ENCODE data around the gene CHCT1. TPM values are rescaled to one million over a fixed set of nuclear protein-coding genes. Genes with fewer than 3 reads are reported as not detected.

Gene CHCT1
- total RNA-seq, 2 experiments from 2014 or later: not detected

DNA sequence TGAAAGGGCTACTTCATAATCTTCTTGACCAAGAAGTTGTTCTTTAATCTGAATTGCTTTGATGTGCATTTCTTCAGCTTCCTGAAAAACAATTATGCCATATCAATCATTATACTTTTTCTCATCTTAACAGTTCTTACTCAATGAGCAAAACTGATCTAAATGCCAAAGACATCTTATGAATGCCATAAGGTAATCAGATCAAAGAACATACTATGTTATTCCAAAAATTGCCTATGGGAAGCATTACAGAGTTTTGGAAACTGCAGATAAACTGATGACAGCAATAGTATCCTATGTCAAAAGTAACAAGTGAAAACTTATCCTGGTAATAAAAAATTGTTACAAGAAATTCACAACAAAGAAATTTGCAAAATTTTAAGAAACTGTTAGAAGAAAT lies 29.7 kb downstream of the CHCT1 start:
- ChIA-PET POLR2A (no interaction called here), CTCF (interaction anchor here (0.6 kb wide), 1 partner anchor 186 kb away, joined by 3 read pairs; no protein-coding TSS in a partner anchor)
- H3K27ac Mint-ChIP-seq: no peak overlapping the region
- no peak overlapping the region for H3K4me3 Mint-ChIP-seq
- no peaks in the 10 kb centered on the region for H3K4me1 Mint-ChIP-seq (ENCODE audit: low read depth)
- intact Hi-C loops (cut with micrococcal nuclease): no loop called here
- H3K36me3 Mint-ChIP-seq: peaks cover 15% of the 10 kb centered on the region
- no peaks in the 10 kb centered on the region for H3K9me3 Mint-ChIP-seq
- DNase-seq: no peak
- H3K27me3 Mint-ChIP-seq: no peaks in the 10 kb centered on the region

GRCh38 chr17:60455378-60455777 lies 33.1 kb downstream of the CHCT1 start:
- intact Hi-C loops (cut with micrococcal nuclease): no loop called here
- Mint-ChIP-seq H3K9me3 (no peaks in the 10 kb centered on the region), H3K27ac (no peak overlapping the region), H3K36me3 (peaks cover 20% of the 10 kb centered on the region), H3K27me3 (no peaks in the 10 kb centered on the region), H3K4me1 (ENCODE audit: low read depth) (no peaks in the 10 kb centered on the region), H3K4me3 (no peak overlapping the region)
- no peak for DNase-seq
- CTCF ChIA-PET: interaction anchor here (1.4 kb wide), 1 partner anchor 265 kb away, joined by 4 read pairs; no protein-coding TSS in a partner anchor
- POLR2A ChIA-PET: no interaction called here

DNA sequence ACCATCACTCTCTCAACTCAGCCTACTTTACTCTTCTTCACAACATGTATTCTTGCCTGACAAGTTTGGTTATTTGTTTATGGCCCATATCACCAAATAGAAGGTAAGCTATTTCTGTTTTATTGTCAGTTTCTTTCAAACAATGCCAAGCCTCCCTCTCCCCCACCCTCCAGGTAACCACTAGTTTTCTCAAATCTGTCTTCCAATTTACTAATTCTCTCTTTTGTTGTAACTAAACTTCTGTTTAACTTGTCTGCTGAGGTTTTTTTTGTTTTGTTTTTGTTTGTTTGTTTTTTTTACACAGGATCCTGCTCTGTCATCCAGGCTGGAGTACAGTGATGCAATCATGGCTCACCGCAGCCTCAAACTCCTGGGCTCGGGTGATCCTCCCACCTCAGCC lies 34.9 kb downstream of the CHCT1 start:
- CTCF ChIA-PET: no interaction called here
- POLR2A ChIA-PET: no interaction called here
- intact Hi-C loops (cut with micrococcal nuclease): no loop called here
- Mint-ChIP-seq H3K4me1 (ENCODE audit: low read depth) (no peaks in the 10 kb centered on the region), H3K9me3 (no peaks in the 10 kb centered on the region), H3K27me3 (no peaks in the 10 kb centered on the region), H3K27ac (no peak overlapping the region), H3K36me3 (peaks cover 27% of the 10 kb centered on the region), H3K4me3 (no peak overlapping the region)
- DNase-seq: no peak

GRCh38 chr17:60461584-60461983 lies 39.3 kb downstream of the CHCT1 start:
- intact Hi-C loops (cut with micrococcal nuclease): no loop called here
- H3K27ac Mint-ChIP-seq: no peak overlapping the region
- H3K36me3 Mint-ChIP-seq: peaks cover 40% of the 10 kb centered on the region
- no peak for DNase-seq
- no peaks in the 10 kb centered on the region for H3K27me3 Mint-ChIP-seq
- H3K4me3 Mint-ChIP-seq: no peak overlapping the region
- ChIA-PET CTCF (interaction anchor here (0.7 kb wide), 1 partner anchor 205 kb away, joined by 3 read pairs; no protein-coding TSS in a partner anchor), POLR2A (no interaction called here)
- H3K4me1 Mint-ChIP-seq (ENCODE audit: low read depth): no peaks in the 10 kb centered on the region
- no peaks in the 10 kb centered on the region for H3K9me3 Mint-ChIP-seq

DNA sequence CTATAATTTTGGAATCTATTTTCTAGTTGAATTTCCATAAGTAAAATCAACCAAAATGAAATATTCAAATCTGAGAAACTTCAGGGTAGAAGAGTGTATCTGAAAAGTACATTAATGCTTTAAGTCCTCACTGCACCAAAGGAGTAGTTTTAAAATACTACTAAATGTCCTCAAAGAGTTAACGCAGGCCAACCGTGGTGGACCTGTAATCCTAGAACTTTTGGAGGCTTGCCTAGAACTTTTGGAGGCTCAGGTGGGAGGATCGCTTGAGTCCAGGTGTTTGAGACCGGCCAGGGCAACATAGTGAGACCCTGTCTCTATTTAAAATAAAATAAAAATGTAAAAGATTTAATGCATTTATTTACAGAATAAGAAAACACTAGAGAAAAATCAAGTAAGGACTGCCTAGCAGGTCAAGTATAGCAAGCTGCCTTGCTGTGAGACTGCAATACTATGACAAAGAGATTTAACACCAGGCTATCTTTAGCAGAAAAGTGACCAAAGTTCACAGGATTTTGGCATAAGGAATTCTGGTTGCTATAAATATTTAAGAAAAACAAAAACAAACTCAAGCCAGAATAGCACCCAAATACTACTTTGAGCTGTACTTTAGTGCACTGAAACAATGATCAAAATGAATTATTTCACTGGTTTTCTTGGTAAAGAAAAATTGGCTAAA lies 41.0 kb downstream of the CHCT1 start:
- no peaks in the 10 kb centered on the region for H3K9me3 Mint-ChIP-seq
- ChIA-PET POLR2A (no interaction called here), CTCF (interaction anchor here (0.7 kb wide), 1 partner anchor 72 kb away, joined by 3 read pairs; no protein-coding TSS in a partner anchor)
- H3K36me3 Mint-ChIP-seq: peaks cover 30% of the 10 kb centered on the region
- H3K4me1 Mint-ChIP-seq (ENCODE audit: low read depth): no peaks in the 10 kb centered on the region
- H3K27me3 Mint-ChIP-seq: no peaks in the 10 kb centered on the region
- H3K4me3 Mint-ChIP-seq: no peak overlapping the region
- no peak for DNase-seq
- no peak overlapping the region for H3K27ac Mint-ChIP-seq
- intact Hi-C loops (cut with micrococcal nuclease): no loop called here

GRCh38 chr17:60464343-60464742 lies 42.1 kb downstream of the CHCT1 start:
- ChIA-PET POLR2A (no interaction called here), CTCF (interaction anchor here (1.0 kb wide), 1 partner anchor 174 kb away, joined by 3 read pairs; no protein-coding TSS in a partner anchor)
- no peak for DNase-seq
- intact Hi-C loops (cut with micrococcal nuclease): no loop called here
- Mint-ChIP-seq H3K4me3 (no peak overlapping the region), H3K4me1 (ENCODE audit: low read depth) (no peaks in the 10 kb centered on the region), H3K27me3 (no peaks in the 10 kb centered on the region), H3K9me3 (no peaks in the 10 kb centered on the region), H3K27ac (no peak overlapping the region), H3K36me3 (peaks cover 25% of the 10 kb centered on the region)

- Mint-ChIP-seq H3K9me3 (no peaks in the 10 kb centered on the region), H3K4me1 (ENCODE audit: low read depth) (peaks cover 8% of the 10 kb centered on the region), H3K4me3 (no peak overlapping the region), H3K36me3 (peaks cover 30% of the 10 kb centered on the region), H3K27me3 (no peaks in the 10 kb centered on the region), H3K27ac (no peak overlapping the region)
- DNase-seq: no peak
- CTCF ChIA-PET: no interaction called here
- intact Hi-C loops (cut with micrococcal nuclease): no loop called here
- POLR2A ChIA-PET: no interaction called here
Observed at GRCh38 chr17:60468371-60468770, 46.1 kb downstream of the CHCT1 start.

GRCh38 chr17:60471451-60471850 lies 49.2 kb downstream of the CHCT1 start:
- H3K27ac Mint-ChIP-seq: no peak overlapping the region
- POLR2A ChIA-PET: no interaction called here
- CTCF ChIA-PET: interaction anchor here (0.7 kb wide), 2 partner anchors 165 to 167 kb away, joined by 4 to 5 read pairs; no protein-coding TSS in a partner anchor
- peaks cover 8% of the 10 kb centered on the region for H3K4me1 Mint-ChIP-seq (ENCODE audit: low read depth)
- H3K36me3 Mint-ChIP-seq: peaks cover 14% of the 10 kb centered on the region
- no peaks in the 10 kb centered on the region for H3K27me3 Mint-ChIP-seq
- no peaks in the 10 kb centered on the region for H3K9me3 Mint-ChIP-seq
- intact Hi-C loops (cut with micrococcal nuclease): no loop called here
- no peak overlapping the region for H3K4me3 Mint-ChIP-seq
- no peak for DNase-seq

GRCh38 chr17:60472449-60472848 lies 50.2 kb downstream of the CHCT1 start:
- ChIA-PET CTCF (no interaction called here), POLR2A (no interaction called here)
- DNase-seq: no peak
- no peaks in the 10 kb centered on the region for H3K9me3 Mint-ChIP-seq
- H3K4me1 Mint-ChIP-seq (ENCODE audit: low read depth): peaks cover 8% of the 10 kb centered on the region
- peaks cover 18% of the 10 kb centered on the region for H3K36me3 Mint-ChIP-seq
- intact Hi-C loops (cut with micrococcal nuclease): no loop called here
- no peaks in the 10 kb centered on the region for H3K27me3 Mint-ChIP-seq
- H3K27ac Mint-ChIP-seq: no peak overlapping the region
- H3K4me3 Mint-ChIP-seq: no peak overlapping the region

GRCh38 chr17:60473788-60474187 lies 51.5 kb downstream of the CHCT1 start:
- ChIA-PET POLR2A (no interaction called here), CTCF (no interaction called here)
- Mint-ChIP-seq H3K27me3 (no peaks in the 10 kb centered on the region), H3K4me1 (ENCODE audit: low read depth) (peaks cover 8% of the 10 kb centered on the region), H3K36me3 (peaks cover 18% of the 10 kb centered on the region), H3K4me3 (no peak overlapping the region), H3K9me3 (no peaks in the 10 kb centered on the region), H3K27ac (no peak overlapping the region)
- DNase-seq: no peak
- intact Hi-C loops (cut with micrococcal nuclease): no loop called here

Other genes starting within 250 kb of the CHCT1 start
- gene USP32, start 30.4 kb upstream of the CHCT1 start, total RNA-seq: 10 to 100 TPM; 34.4 to 35.8 TPM
- 10 to 100 TPM; 25.7 to 31.0 TPM for gene APPBP2, start 103.8 kb downstream of the CHCT1 start, total RNA-seq
- 10 to 100 TPM in 1 of 2 experiments, 1 to 10 TPM in 1; 9.4 to 10.9 TPM for gene PPM1D, start 177.7 kb downstream of the CHCT1 start, total RNA-seq

Data from activated CD4-positive, alpha-beta memory T cell treated with anti-CD3 and anti-CD28 coated beads for 36 hours (primary cell).